CD4-positive, alpha-beta T cell (primary cell): Measurements from ENCODE around the gene KCND1. TPM values are rescaled to one million over a fixed set of nuclear protein-coding genes. Genes with fewer than 3 reads are reported as not detected.

Experiments used
- ATAC-seq: fragments of 200-7000 bp; cut with Tn5 transposase; one replicate; pipeline ENCODE4 v1.10.0; 2022; ENCODE audit warnings: mild to moderate bottlenecking; ENCODE audit not compliant: poor library complexity
- CTCF ChIA-PET: fragments of 350-600 bp; sonication (Branson Sonifier 250); formaldehyde crosslinking; loops from one replicate; lab custom pipeline; 2021; ENCODE audit warnings: antibody characterized with exemption, inconsistent platforms; lab: Charles Lee
- POLR2A ChIA-PET: fragments of 350-600 bp; sonication (Branson Sonifier 250); formaldehyde crosslinking; loops from one replicate; lab custom pipeline; 2021; ENCODE audit warnings: antibody characterized with exemption, inconsistent platforms; lab: Charles Lee
- DNase-seq, 14 experiments: peaks; one replicate each; pipeline ENCODE4 v3.0.0-alpha.2; 2013 to 2020; ENCODE audit warnings: mixed read lengths in 2 of 14
- H3K27ac ChIP-seq, 2 donors: one replicate each; pipeline versions ENCODE4 v1.5.1 to v1.7.0; 2013; ENCODE audit warnings: low read length in 2 of 2, low read depth in 1 of 2, mild to moderate bottlenecking in 1 of 2
- H3K27me3 ChIP-seq, 2 experiments: 1 replicate in 1 of 2; 2 replicates in 1 of 2; pipeline versions ENCODE4 v1.6.1 to v1.7.0; 2013; ENCODE audit warnings: low read length in 2 of 2, control low read depth in 1 of 2, mild to moderate bottlenecking in 1 of 2, moderate library complexity in 1 of 2; ENCODE audit not compliant: insufficient read depth in 2 of 2, control insufficient read depth in 1 of 2
- H3K36me3 ChIP-seq: one replicate; pipeline ENCODE4 v1.6.1; 2013; ENCODE audit warnings: low read length, control low read depth; ENCODE audit not compliant: insufficient read depth
- H3K4me1 ChIP-seq: one replicate; pipeline ENCODE4 v1.6.1; 2013; ENCODE audit warnings: low read length, control low read depth; ENCODE audit not compliant: insufficient read depth
- H3K4me3 ChIP-seq: one replicate; pipeline ENCODE4 v1.5.1; 2013; ENCODE audit warnings: mild to moderate bottlenecking, low read length, moderate library complexity
- H3K9me3 ChIP-seq, 2 experiments: 1 replicate in 1 of 2; 2 replicates in 1 of 2; pipeline versions ENCODE4 v1.6.1 to v1.7.0; 2013; ENCODE audit warnings: low read length in 2 of 2, mild to moderate bottlenecking in 2 of 2, control low read depth in 1 of 2, moderate library complexity in 1 of 2; ENCODE audit not compliant: control insufficient read depth in 1 of 2, insufficient read depth in 1 of 2
- H3K27ac Mint-ChIP-seq: one replicate; pipeline ENCODE4 v1.8.0; 2020; ENCODE audit warnings: mixed read lengths
- H3K27me3 Mint-ChIP-seq: one replicate; pipeline ENCODE4 v1.8.0; 2021; ENCODE audit warnings: mixed read lengths
- H3K36me3 Mint-ChIP-seq: one replicate; pipeline ENCODE4 v1.8.0; 2021; ENCODE audit warnings: low read depth, mixed read lengths
- H3K4me1 Mint-ChIP-seq: one replicate; pipeline ENCODE4 v1.8.0; 2021; ENCODE audit warnings: low read depth, mixed read lengths
- H3K4me3 Mint-ChIP-seq: one replicate; pipeline ENCODE4 v1.8.0; 2020; ENCODE audit warnings: mild to moderate bottlenecking, mixed read lengths
- H3K9me3 Mint-ChIP-seq: one replicate; pipeline ENCODE4 v1.8.0; 2020; ENCODE audit warnings: mixed read lengths
- CTCF ChIP-seq: fragments of 200-600 bp; IDR thresholded peaks from one replicate; pipeline ENCODE4 v1.8.0; 2022; ENCODE audit warnings: antibody characterized with exemption, mild to moderate bottlenecking
- intact Hi-C, 2 experiments: fragments of 100-400 bp; cut with DNase I in 1 of 2; cut with micrococcal nuclease in 1 of 2; formaldehyde crosslinking; loops; one replicate each; pipeline versions ENCODE4 v1.15.1 to v1.9.0; 2023 to 2025; cut with DNase I, micrococcal nuclease
- total RNA-seq, 174 experiments: library from RNA in 2 of 174; stranded (reverse) in 2 of 174; gene quantifications; one replicate each; pipeline ENCODE4 v1.2.3 and lab custom pipeline; 2021 to 2026

Gene KCND1
- total RNA-seq, 2 experiments from 2014 or later, result 1.5 to 2.7 TPM

GRCh38 chrX:48942895-48943294 lies 28.7 kb downstream of the KCND1 start:
- CTCF ChIA-PET, result no interaction called here
- Mint-ChIP-seq H3K36me3 (peaks cover 46% of the 10 kb centered on the region), H3K4me1 (peaks cover 73% of the 10 kb centered on the region), H3K4me3 (peak overlapping the region; percentile 30), H3K27ac (peak overlapping the region; percentile 98), H3K27me3 (no peaks in the 10 kb centered on the region), H3K9me3 (no peaks in the 10 kb centered on the region)
- no peak overlapping the region for H3K4me3 ChIP-seq
- DNase-seq (no peak), ATAC-seq (no peak)
- H3K27ac ChIP-seq, result peak overlapping the region; percentile 29 to 35
- no peaks in the 10 kb centered on the region for H3K9me3 ChIP-seq
- no peak for TF ChIP-seq CTCF
- peaks cover 87% of the 10 kb centered on the region for H3K4me1 ChIP-seq
- intact Hi-C loops, result no loop called here
- H3K36me3 ChIP-seq, result peaks cover 15% of the 10 kb centered on the region
- H3K27me3 ChIP-seq, result no peaks in the 10 kb centered on the region
- POLR2A ChIA-PET, result interaction anchor here (2.9 to 9.1 kb wide), 3 partner anchors 15 to 31 kb away, joined by 11 to 335 read pairs (median 150); partner anchors contain the start of genes OTUD5, PIM2 and SLC35A2

- POLR2A ChIA-PET, result interaction anchor here (0.8 to 9.1 kb wide), 16 partner anchors 8 to 369 kb away, joined by 3 to 335 read pairs (median 4); partner anchors contain the start of genes GRIPAP1, HDAC6, OTUD5 and PIM2
- ATAC-seq (no peak), DNase-seq (no peak)
- H3K9me3 Mint-ChIP-seq, result no peaks in the 10 kb centered on the region
- TF ChIP-seq CTCF, result no peak
- no peaks in the 10 kb centered on the region for H3K9me3 ChIP-seq
- H3K4me3 Mint-ChIP-seq, result no peak overlapping the region
- peaks cover 86% of the 10 kb centered on the region for H3K4me1 Mint-ChIP-seq
- no peaks in the 10 kb centered on the region for H3K27me3 ChIP-seq
- H3K4me1 ChIP-seq, result peaks cover 97% of the 10 kb centered on the region
- H3K27ac ChIP-seq, result peak overlapping the region; percentile 92 to 93
- peaks cover 9% of the 10 kb centered on the region for H3K36me3 ChIP-seq
- H3K27ac Mint-ChIP-seq, result peak overlapping the region; percentile 98
- peaks cover 61% of the 10 kb centered on the region for H3K36me3 Mint-ChIP-seq
- peak overlapping the region; percentile 32 for H3K4me3 ChIP-seq
- CTCF ChIA-PET, result interaction anchor here (1.2 to 2.2 kb wide), 2 partner anchors 32 to 49 kb away, joined by 3 to 8 read pairs; partner anchors contain the start of gene KCND1
- intact Hi-C loops, result no loop called here
- H3K27me3 Mint-ChIP-seq, result no peaks in the 10 kb centered on the region
Measured at GRCh38 chrX:48940404-48940955, 31.2 kb downstream of the KCND1 start.

- Mint-ChIP-seq H3K36me3 (peaks cover 69% of the 10 kb centered on the region), H3K4me1 (peaks cover 94% of the 10 kb centered on the region), H3K27me3 (no peaks in the 10 kb centered on the region), H3K27ac (peak overlapping the region; percentile 98), H3K9me3 (no peaks in the 10 kb centered on the region), H3K4me3 (peak overlapping the region; percentile 70)
- intact Hi-C loops, result loop anchor here in 1 of 2 experiments (2.0 to 5.0 kb wide), 2 partner anchors 49 to 292 kb away; no protein-coding TSS in a partner anchor
- no peak for TF ChIP-seq CTCF
- H3K4me1 ChIP-seq, result peaks cover 98% of the 10 kb centered on the region
- DNase-seq (peak in 6 of 14 experiments; percentile 17 to 67 (median 50)), ATAC-seq (peak; percentile 22)
- H3K4me3 ChIP-seq, result peak overlapping the region; percentile 32
- peaks cover 17% of the 10 kb centered on the region for H3K36me3 ChIP-seq
- peak overlapping the region; percentile 92 to 93 for H3K27ac ChIP-seq
- CTCF ChIA-PET, result interaction anchor here (2.2 kb wide), 1 partner anchor 48 kb away, joined by 8 read pairs; no protein-coding TSS in a partner anchor
- H3K27me3 ChIP-seq, result no peaks in the 10 kb centered on the region
- no peaks in the 10 kb centered on the region for H3K9me3 ChIP-seq
- POLR2A ChIA-PET, result interaction anchor here (0.8 to 9.1 kb wide), 18 partner anchors 9 to 370 kb away, joined by 3 to 335 read pairs (median 4); partner anchors contain the start of genes GRIPAP1, HDAC6, OTUD5 and PIM2
Measured at GRCh38 chrX:48939524-48940228, 32.0 kb downstream of the KCND1 start.
